SK-N-MC (cell line): Measurements from ENCODE around the gene NTN4.

Experiments used
- DNase-seq: peaks from one replicate; pipeline ENCODE4 v3.0.0-alpha.2; 2011; ENCODE audit warnings: low read depth, low spot score
- H3K27ac ChIP-seq: fragments of 200-600 bp; sonication (generic); 2 replicates; pipeline ENCODE4 v1.5.1; 2016; ENCODE audit warnings: mixed run types
- H3K36me3 ChIP-seq: fragments of 200-600 bp; sonication (generic); 2 replicates; pipeline ENCODE4 v1.6.1; 2017; ENCODE audit warnings: antibody characterized with exemption, low read length, mixed read lengths; ENCODE audit not compliant: insufficient read depth
- H3K4me3 ChIP-seq: fragments of 200-600 bp; sonication (generic); 2 replicates; pipeline ENCODE4 v1.5.1; 2016
- H3K9ac ChIP-seq: fragments of 200-600 bp; sonication (generic); 2 replicates; pipeline ENCODE4 v1.8.0; 2017; ENCODE audit warnings: mixed run types, mixed read lengths; ENCODE audit not compliant: insufficient read length
- H3K9me3 ChIP-seq: fragments of 200-600 bp; sonication (generic); 2 replicates; pipeline ENCODE4 v1.6.1; 2017; ENCODE audit warnings: low read depth, mild to moderate bottlenecking, antibody characterized with exemption, low read length, moderate library complexity, mixed read lengths
- EZH2 ChIP-seq: fragments of 200-600 bp; sonication (generic); IDR thresholded peaks from one replicate; pipeline ENCODE4 v1.6.1; 2017; ENCODE audit warnings: antibody characterized with exemption
- FOXP2 ChIP-seq: optimal IDR thresholded peaks from 2 replicates; pipeline ENCODE3; 2011; ENCODE audit warnings: mild to moderate bottlenecking, moderate library complexity; ENCODE audit not compliant: insufficient read depth; ENCODE audit errors: extremely low read length, control extremely low read depth
- POLR2AphosphoS5 ChIP-seq: IDR thresholded peaks from 2 replicates; pipeline ENCODE4 v1.6.1; 2012; ENCODE audit warnings: mild to moderate bottlenecking, low read depth, low read length, borderline replicate concordance

Gene NTN4

DNA sequence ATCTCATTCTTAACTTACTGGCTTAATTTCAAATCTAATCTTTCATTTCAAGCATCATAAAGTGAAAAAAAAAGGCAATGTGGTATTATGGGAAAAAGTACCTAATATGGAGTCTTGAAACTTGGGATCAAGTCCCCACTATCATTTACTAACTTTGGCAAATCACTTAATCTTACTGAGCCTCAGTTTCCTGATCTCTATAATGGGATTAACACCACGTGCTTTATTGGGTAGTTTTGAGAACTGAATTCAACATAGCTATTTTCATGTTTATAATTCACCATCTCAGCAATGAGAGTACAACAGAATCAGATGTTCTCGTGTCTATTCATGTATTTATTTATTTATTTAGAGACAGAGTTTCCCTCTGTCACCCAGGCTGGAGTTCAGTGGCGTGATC is 78.3 kb downstream of the NTN4 start:
- Histone ChIP-seq H3K4me3 (no peak overlapping the region), H3K36me3 (no peaks in the 10 kb centered on the region), H3K9ac (no peak overlapping the region), H3K27ac (no peak overlapping the region), H3K9me3 (no peaks in the 10 kb centered on the region)
- no peak for DNase-seq
- TF ChIP-seq EZH2 (no peak), FOXP2 (no peak), POLR2AphosphoS5 (no peak)

DNA sequence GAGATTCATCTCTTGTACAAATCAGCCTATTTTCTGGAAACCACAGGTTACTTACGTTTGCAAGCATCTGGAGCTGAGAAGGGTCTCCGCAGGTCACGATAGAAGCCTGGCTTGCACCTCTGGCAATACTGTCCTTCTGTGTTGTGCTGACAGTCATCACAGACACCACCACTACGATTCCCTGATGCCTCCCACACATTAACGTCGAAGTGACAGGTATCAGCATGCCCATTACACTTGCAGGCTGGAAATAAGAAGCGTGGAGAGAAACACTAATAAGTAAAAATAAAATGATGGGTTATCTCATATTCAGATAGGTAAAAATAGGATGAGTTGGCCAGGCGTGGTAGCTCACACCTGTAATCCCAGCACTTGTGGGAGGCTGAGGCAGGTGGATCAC is 80.2 kb downstream of the NTN4 start:
- Histone ChIP-seq H3K4me3 (no peak overlapping the region), H3K27ac (no peak overlapping the region), H3K9ac (no peak overlapping the region), H3K9me3 (no peaks in the 10 kb centered on the region), H3K36me3 (no peaks in the 10 kb centered on the region)
- no peak for TF ChIP-seq EZH2
- TF ChIP-seq FOXP2: no peak
- no peak for TF ChIP-seq POLR2AphosphoS5
- no peak for DNase-seq

DNA sequence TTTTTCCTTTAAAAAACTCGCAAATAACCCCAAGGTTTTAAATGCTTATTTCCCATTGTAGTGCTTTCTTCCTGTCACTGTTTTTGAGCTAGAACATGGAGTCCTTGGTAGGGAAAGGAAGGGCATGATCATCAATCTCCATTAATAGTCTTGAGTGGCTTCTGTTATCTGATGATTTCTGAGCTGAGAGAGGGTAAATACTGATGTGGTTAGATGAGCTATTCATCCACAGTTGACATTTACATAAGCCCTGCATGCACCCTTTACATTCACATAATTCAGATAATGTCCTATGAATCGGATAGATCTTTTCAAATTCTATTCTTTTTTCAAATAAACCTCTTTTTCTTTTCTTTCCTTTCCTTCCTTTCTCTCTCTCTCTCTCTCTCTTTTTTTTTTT is 81.4 kb downstream of the NTN4 start:
- Histone ChIP-seq H3K36me3 (no peaks in the 10 kb centered on the region), H3K9ac (no peak overlapping the region), H3K27ac (no peak overlapping the region), H3K9me3 (no peaks in the 10 kb centered on the region), H3K4me3 (no peak overlapping the region)
- no peak for DNase-seq
- TF ChIP-seq POLR2AphosphoS5: no peak
- no peak for TF ChIP-seq FOXP2
- TF ChIP-seq EZH2: no peak

DNA sequence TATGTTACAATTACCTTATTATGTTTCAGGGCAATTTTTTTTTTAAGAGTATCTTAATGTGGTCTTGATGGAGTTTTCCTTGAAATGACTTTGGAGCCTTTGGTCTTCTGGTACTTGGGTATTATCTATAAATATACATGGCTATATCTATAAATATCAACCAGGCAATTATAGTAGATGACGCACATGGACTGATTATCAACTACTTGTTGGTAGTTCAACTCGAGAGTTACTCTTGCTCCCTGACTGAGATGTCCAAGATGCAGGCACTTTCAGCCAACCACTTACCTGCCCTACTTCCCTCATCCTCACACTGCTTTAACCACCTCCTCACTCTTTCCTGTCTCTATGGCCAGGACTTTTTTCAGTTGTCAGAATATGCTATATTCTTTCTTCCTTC is 85.4 kb downstream of the NTN4 start:
- TF ChIP-seq FOXP2 (no peak), EZH2 (no peak), POLR2AphosphoS5 (no peak)
- no peaks in the 10 kb centered on the region for H3K9me3 ChIP-seq
- H3K27ac ChIP-seq: no peak overlapping the region
- no peak overlapping the region for H3K4me3 ChIP-seq
- no peak for DNase-seq
- H3K9ac ChIP-seq: no peak overlapping the region
- no peaks in the 10 kb centered on the region for H3K36me3 ChIP-seq

DNA sequence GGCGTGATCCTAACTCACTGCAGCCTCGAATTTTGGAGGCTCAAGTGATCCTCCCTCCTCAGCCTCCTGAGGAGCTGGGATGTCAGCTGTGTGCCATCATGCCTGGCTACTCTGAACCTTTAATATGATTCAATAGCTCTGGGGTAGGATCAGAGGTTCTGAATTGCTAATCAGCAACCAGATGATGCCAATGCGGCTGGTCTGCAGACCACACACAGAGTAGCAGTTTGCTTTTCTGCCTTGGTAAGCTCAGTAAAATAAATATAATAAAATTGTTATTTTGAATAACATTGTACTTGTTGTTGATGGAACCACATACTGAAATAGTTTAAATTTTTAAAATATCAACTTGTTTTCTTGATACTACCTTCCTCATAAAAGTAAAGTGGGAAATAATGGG is 86.6 kb downstream of the NTN4 start:
- Histone ChIP-seq H3K9me3 (no peaks in the 10 kb centered on the region), H3K9ac (no peak overlapping the region), H3K4me3 (no peak overlapping the region), H3K27ac (no peak overlapping the region), H3K36me3 (no peaks in the 10 kb centered on the region)
- TF ChIP-seq FOXP2 (no peak), POLR2AphosphoS5 (no peak), EZH2 (no peak)
- DNase-seq: no peak

DNA sequence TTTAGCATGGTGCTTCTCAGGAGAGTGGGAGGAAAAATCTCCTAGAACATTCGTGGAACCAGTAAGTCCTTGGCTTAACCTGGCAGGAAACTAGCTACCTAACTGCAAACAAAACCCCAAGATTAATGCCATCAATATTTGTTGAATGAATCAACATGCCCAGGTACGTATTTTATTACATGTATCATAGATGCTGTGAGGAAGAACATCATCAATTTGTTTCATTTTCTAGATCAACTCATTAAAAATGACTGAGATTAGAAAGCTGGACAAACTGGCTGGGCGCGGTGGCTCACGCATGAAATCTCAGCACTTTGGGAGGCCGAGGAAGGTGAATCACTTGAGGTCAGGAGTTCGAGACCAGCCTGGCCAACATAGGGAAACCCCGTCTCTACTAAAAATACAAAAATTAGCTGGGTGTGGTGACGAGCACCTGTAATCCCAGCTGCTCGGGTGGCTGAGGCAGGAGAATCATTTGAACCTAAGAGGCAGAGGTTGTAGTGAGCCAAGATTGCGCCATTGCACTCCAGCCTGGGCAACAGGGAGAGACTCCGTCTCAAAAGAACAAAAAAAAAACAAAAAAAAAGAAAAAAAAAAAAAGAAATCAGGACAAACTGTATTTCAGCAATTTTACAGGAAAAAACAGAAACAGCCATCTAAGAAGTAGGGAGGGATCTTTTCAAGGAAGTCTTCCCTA is 88.7 kb downstream of the NTN4 start:
- TF ChIP-seq EZH2: no peak
- no peak for TF ChIP-seq POLR2AphosphoS5
- TF ChIP-seq FOXP2: no peak
- Histone ChIP-seq H3K4me3 (no peak overlapping the region), H3K27ac (no peak overlapping the region), H3K9ac (no peak overlapping the region), H3K9me3 (no peaks in the 10 kb centered on the region), H3K36me3 (no peaks in the 10 kb centered on the region)
- no peak for DNase-seq

DNA sequence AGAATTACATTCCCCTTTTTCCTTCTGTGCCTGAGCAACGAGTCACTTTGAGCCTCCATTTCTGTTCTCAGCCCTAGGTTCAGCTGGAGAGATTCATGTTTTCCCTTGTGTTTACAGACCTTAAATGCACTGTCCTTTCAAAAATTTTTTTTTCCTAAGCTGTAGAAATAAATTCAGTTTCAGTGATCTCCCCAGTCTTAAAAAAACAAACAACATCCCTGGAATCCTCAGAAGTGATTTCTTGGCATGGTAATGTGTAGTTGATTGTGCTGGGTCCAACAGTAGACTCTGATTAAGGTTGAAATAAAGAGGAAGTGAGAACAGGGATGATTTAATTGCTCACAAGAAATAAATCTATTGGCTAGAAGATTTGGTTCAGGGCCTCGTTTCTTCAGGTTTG is 89.3 kb downstream of the NTN4 start:
- DNase-seq: no peak
- TF ChIP-seq POLR2AphosphoS5 (no peak), EZH2 (no peak), FOXP2 (no peak)
- H3K36me3 ChIP-seq: no peaks in the 10 kb centered on the region

DNA sequence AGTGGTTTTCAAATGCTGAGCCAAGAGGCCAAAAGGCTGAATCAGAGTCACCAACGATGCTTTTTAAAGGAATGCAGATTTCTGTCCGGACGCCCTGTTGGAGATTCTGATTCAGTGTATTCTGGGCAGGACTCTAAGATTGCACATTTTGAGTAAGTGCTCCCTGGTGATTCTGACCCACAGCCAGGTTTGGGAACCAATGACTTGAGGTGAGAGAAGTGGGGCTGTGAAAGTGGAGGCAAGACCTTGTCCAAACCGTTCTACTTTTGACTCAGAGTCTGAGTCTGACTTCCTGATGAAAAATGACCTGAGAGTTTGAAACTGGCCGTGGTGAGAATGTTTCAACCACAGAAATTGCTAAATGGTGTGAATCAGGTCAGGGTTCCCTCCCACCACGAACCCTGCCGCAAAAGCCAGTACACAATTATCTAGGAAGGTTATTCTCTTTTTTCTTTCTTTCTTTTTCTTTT is 90.2 kb downstream of the NTN4 start:
- no peaks in the 10 kb centered on the region for H3K36me3 ChIP-seq
- no peak overlapping the region for H3K9ac ChIP-seq
- DNase-seq: no peak
- no peak overlapping the region for H3K4me3 ChIP-seq
- H3K27ac ChIP-seq: no peak overlapping the region
- H3K9me3 ChIP-seq: no peaks in the 10 kb centered on the region
- TF ChIP-seq EZH2 (no peak), FOXP2 (no peak)

More for the DNA sequence above, 89.3 kb downstream of the NTN4 start:
- Histone ChIP-seq H3K9me3 (no peaks in the 10 kb centered on the region), H3K27ac (no peak overlapping the region), H3K9ac (no peak overlapping the region), H3K4me3 (no peak overlapping the region)

DNA sequence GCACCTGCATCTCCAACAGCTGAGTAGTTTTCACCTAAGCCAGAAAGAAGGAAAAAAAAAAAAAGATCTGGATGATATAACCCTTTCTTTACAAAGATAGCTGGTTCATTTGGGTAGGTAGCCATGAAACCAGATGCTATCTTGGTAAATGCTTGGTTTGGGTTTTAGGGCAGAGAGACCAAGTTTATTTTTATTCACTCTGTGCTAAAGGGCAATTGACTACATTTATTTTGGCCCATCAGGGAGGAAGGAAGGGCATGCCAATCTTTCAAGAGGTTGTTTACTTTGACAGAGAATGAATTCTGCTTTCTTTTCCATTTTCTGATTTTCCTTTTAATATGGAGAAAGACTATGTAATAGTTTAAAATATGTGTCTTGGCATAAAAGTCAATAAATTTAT is 91.0 kb downstream of the NTN4 start:
- no peak overlapping the region for H3K9ac ChIP-seq
- TF ChIP-seq POLR2AphosphoS5 (no peak), FOXP2 (no peak), EZH2 (no peak)
- no peak for DNase-seq
- no peak overlapping the region for H3K4me3 ChIP-seq
- H3K27ac ChIP-seq: no peak overlapping the region
- H3K36me3 ChIP-seq: no peaks in the 10 kb centered on the region
- H3K9me3 ChIP-seq: no peaks in the 10 kb centered on the region
